SU-DHL-6 (cell line): ENCODE data around the gene ANO6.

Source experiments
- H2AFZ ChIP-seq: fragments of 200-600 bp; sonication (generic); 2 replicates; pipeline ENCODE4 v1.6.1; 2014; ENCODE audit warnings: low read depth, mild to moderate bottlenecking, moderate library complexity, mixed read lengths, antibody characterized with exemption, low read length; ENCODE audit not compliant: severe bottlenecking
- H3F3A ChIP-seq: fragments of 200-600 bp; shearing (Covaris generic); 2 replicates; pipeline ENCODE4 v1.6.0; 2016; ENCODE audit warnings: antibody characterized with exemption, mild to moderate bottlenecking; ENCODE audit not compliant: insufficient read depth
- H3K27ac ChIP-seq: fragments of 200-600 bp; sonication (generic); 2 replicates; pipeline ENCODE4 v1.5.1; 2016; ENCODE audit warnings: low read depth, mild to moderate bottlenecking, low read length, moderate library complexity, mixed read lengths
- H3K27me3 ChIP-seq: fragments of 200-600 bp; sonication (generic), shearing (Covaris generic); 2 replicates; pipeline ENCODE4 v1.6.0; 2014; ENCODE audit warnings: mild to moderate bottlenecking, low read length
- H3K36me3 ChIP-seq: fragments of 200-600 bp; sonication (generic); 2 replicates; pipeline ENCODE4 v1.6.1; 2014; ENCODE audit warnings: mild to moderate bottlenecking, low read length, mixed read lengths
- H3K4me2 ChIP-seq: fragments of 300-600, 200-600 bp; shearing (Covaris generic), sonication (generic); 2 replicates; pipeline ENCODE4 v1.6.0; 2014; ENCODE audit warnings: low read length, low read depth, mild to moderate bottlenecking; ENCODE audit not compliant: poor library complexity, severe bottlenecking
- H3K4me3 ChIP-seq: fragments of 200-600 bp; sonication (generic); 2 replicates; pipeline ENCODE4 v1.5.1; 2014; ENCODE audit warnings: antibody characterized with exemption, low read length, mild to moderate bottlenecking, mixed read lengths; ENCODE audit not compliant: insufficient read depth, poor library complexity, severe bottlenecking
- H3K79me2 ChIP-seq: fragments of 200-600 bp; sonication (generic); 2 replicates; pipeline ENCODE4 v1.6.1; 2014; ENCODE audit warnings: mild to moderate bottlenecking, low read length, moderate library complexity; ENCODE audit not compliant: insufficient read depth
- H3K9ac ChIP-seq: fragments of 200-600 bp; sonication (generic); 2 replicates; pipeline ENCODE4 v1.7.0; 2014; ENCODE audit warnings: mild to moderate bottlenecking, low read length
- H3K9me2 ChIP-seq: fragments of 200-600 bp; sonication (generic); replicated peaks from 2 replicates; pipeline ENCODE4 v1.6.1; 2014; ENCODE audit warnings: low read length; ENCODE audit not compliant: insufficient read depth
- H3K9me3 ChIP-seq: fragments of 200-600 bp; sonication (generic); 2 replicates; pipeline ENCODE4 v1.6.1; 2014; ENCODE audit warnings: low read length, mixed read lengths; ENCODE audit not compliant: insufficient read depth
- H4K20me1 ChIP-seq: fragments of 200-600 bp; sonication (generic); 2 replicates; pipeline ENCODE4 v1.6.1; 2014; ENCODE audit warnings: low read depth, mild to moderate bottlenecking, antibody characterized with exemption, low read length, moderate library complexity, mixed read lengths
- CTCF ChIP-seq: fragments of 200-600 bp; sonication (generic); IDR thresholded peaks from one replicate; pipeline ENCODE4 v1.5.1; 2017; ENCODE audit warnings: antibody characterized with exemption, mild to moderate bottlenecking, low read length, moderate library complexity; ENCODE audit not compliant: insufficient read depth, poor library complexity, severe bottlenecking
- EZH2phosphoT487 ChIP-seq: fragments of 200-600 bp; sonication (generic), shearing (Covaris generic); conservative IDR thresholded peaks from 2 replicates; pipeline ENCODE4 v1.6.1; 2018; ENCODE audit warnings: mild to moderate bottlenecking, antibody characterized with exemption, low read length, moderate library complexity, mixed read lengths

ANO6 gene

GRCh38 chr12:45353944-45354343, 138.0 kb downstream of the ANO6 start:
- Histone ChIP-seq H2AFZ (no peak overlapping the region), H3K9ac (no peak overlapping the region), H3K4me2 (no peak overlapping the region), H4K20me1 (no peaks in the 10 kb centered on the region), H3K27me3 (no peaks in the 10 kb centered on the region), H3K9me2 (no peaks in the 10 kb centered on the region), H3F3A (no peaks in the 10 kb centered on the region), H3K27ac (no peak overlapping the region), H3K4me3 (no peak overlapping the region), H3K79me2 (no peaks in the 10 kb centered on the region), H3K9me3 (no peaks in the 10 kb centered on the region), H3K36me3 (no peaks in the 10 kb centered on the region)
- no peak for TF ChIP-seq EZH2phosphoT487
- TF ChIP-seq CTCF, result no peak

GRCh38 chr12:45354399-45354798, 138.5 kb downstream of the ANO6 start:
- H3K27ac ChIP-seq, result no peak overlapping the region
- no peaks in the 10 kb centered on the region for H3K9me2 ChIP-seq
- H3K9ac ChIP-seq, result no peak overlapping the region
- H3K36me3 ChIP-seq, result no peaks in the 10 kb centered on the region
- no peaks in the 10 kb centered on the region for H3K9me3 ChIP-seq
- no peak overlapping the region for H3K4me3 ChIP-seq
- no peaks in the 10 kb centered on the region for H4K20me1 ChIP-seq
- H3K4me2 ChIP-seq, result no peak overlapping the region
- no peak for TF ChIP-seq EZH2phosphoT487
- no peak for TF ChIP-seq CTCF
- no peak overlapping the region for H2AFZ ChIP-seq
- H3K27me3 ChIP-seq, result no peaks in the 10 kb centered on the region
- no peaks in the 10 kb centered on the region for H3K79me2 ChIP-seq
- no peaks in the 10 kb centered on the region for H3F3A ChIP-seq

GRCh38 chr12:45355730-45356129, 139.8 kb downstream of the ANO6 start:
- Histone ChIP-seq H3K27ac (no peak overlapping the region), H3F3A (no peaks in the 10 kb centered on the region), H3K4me2 (no peak overlapping the region), H3K27me3 (no peaks in the 10 kb centered on the region), H2AFZ (no peak overlapping the region), H3K9ac (no peak overlapping the region), H3K9me2 (no peaks in the 10 kb centered on the region), H4K20me1 (no peaks in the 10 kb centered on the region), H3K36me3 (no peaks in the 10 kb centered on the region), H3K4me3 (no peak overlapping the region), H3K79me2 (no peaks in the 10 kb centered on the region), H3K9me3 (no peaks in the 10 kb centered on the region)
- TF ChIP-seq CTCF, result no peak
